HepG2 (cell line): ENCODE data around the gene CEP162. TPM values are rescaled to one million over a fixed set of nuclear protein-coding genes. Genes with fewer than 3 reads are reported as not detected.

Source experiments
- ATAC-seq: fragments of 200-7000 bp; cut with Tn5 transposase; 3 replicates; pipeline ENCODE4 v1.9.1; 2020; ENCODE audit warnings: mild to moderate bottlenecking, moderate library complexity
- BruUV-seq: library from RNA; stranded (reverse); fragments of 400-500 nt; replicated peaks from 2 replicates; lab custom pipeline; 2021; lab: Mats Ljungman, UMichigan
- CTCF ChIA-PET: fragments of 300-600 bp; formaldehyde crosslinking; extraction: SDS; loops from one replicate; lab custom pipeline; 2021; ENCODE audit warnings: low total read pairs, inconsistent platforms, low intra/inter-chr PET ratio; lab: Yijun Ruan, JAX
- POLR2A ChIA-PET: fragments of 350-600 bp; sonication (Branson Sonifier 250); formaldehyde crosslinking; loops from one replicate; lab custom pipeline; 2020; ENCODE audit warnings: antibody characterized with exemption, inconsistent platforms; lab: Yijun Ruan, JAX
- DNase-seq: peaks from one replicate; pipeline ENCODE4 v3.0.0-alpha.2; 2015; ENCODE audit warnings: low spot score
- FAIRE-seq: peaks from 3 replicates; lab custom pipeline; 2011; peaks lifted over from hg19 to GRCh38; lab: Jason Lieb, UNC
- H2AFZ ChIP-seq: one replicate; pipeline ENCODE4 v1.6.1; 2011; ENCODE audit warnings: low read length, inconsistent platforms
- H3K27ac ChIP-seq: fragments of 300-600 bp; 3 replicates; pipeline ENCODE4 v1.8.0; 2011; ENCODE audit warnings: mixed run types, mild to moderate bottlenecking, mixed read lengths, low read length, inconsistent platforms; ENCODE audit not compliant: insufficient read depth; ENCODE audit errors: extremely low read length
- H3K27me3 ChIP-seq, 2 experiments: fragments of 200-600 bp in 1 of 2; 2 replicates in 1 of 2; 3 replicates in 1 of 2; pipeline versions ENCODE4 v1.6.0 to v1.8.0; 2011; ENCODE audit warnings: low read length in 2 of 2, mild to moderate bottlenecking in 2 of 2, moderate library complexity in 2 of 2, inconsistent platforms in 1 of 2; ENCODE audit not compliant: insufficient read depth in 2 of 2, control insufficient read depth in 1 of 2
- H3K36me3 ChIP-seq, 2 experiments: fragments of 200-600 bp in 1 of 2; replicated peaks in 1 of 2; 2 replicates in 1 of 2; 3 replicates in 1 of 2; pipeline versions ENCODE4 v1.5.1 to v1.8.0; 2011; ENCODE audit warnings: low read length in 2 of 2, inconsistent platforms in 1 of 2; ENCODE audit not compliant: insufficient read depth in 2 of 2, control insufficient read depth in 1 of 2
- H3K4me1 ChIP-seq: 2 replicates; pipeline ENCODE4 v1.5.1; 2012; ENCODE audit warnings: low read length, inconsistent platforms; ENCODE audit not compliant: insufficient read depth
- H3K4me2 ChIP-seq: 2 replicates; pipeline ENCODE4 v1.6.0; 2011; ENCODE audit warnings: low read depth, low read length, inconsistent platforms
- H3K4me3 ChIP-seq, 3 experiments: fragments of 200-600 bp in 1 of 3; sonication (generic), shearing (Covaris generic) in 1 of 3; replicated peaks in 1 of 3; 2 replicates each; pipeline ENCODE4 v1.5.1; 2011 to 2016; ENCODE audit warnings: low read length in 3 of 3, inconsistent platforms in 2 of 3, low read depth in 2 of 3, mild to moderate bottlenecking in 2 of 3, control low read depth in 1 of 3, mixed read lengths in 1 of 3; ENCODE audit not compliant: insufficient read depth in 1 of 3
- H3K79me2 ChIP-seq: one replicate; pipeline ENCODE4 v1.6.1; 2011; ENCODE audit warnings: low read length, inconsistent platforms; ENCODE audit not compliant: insufficient read depth
- H3K9ac ChIP-seq: 2 replicates; pipeline ENCODE4 v1.6.0; 2011; ENCODE audit warnings: mild to moderate bottlenecking, low read depth, low read length, inconsistent platforms; ENCODE audit not compliant: insufficient read depth
- H3K9me3 ChIP-seq: 2 replicates; pipeline ENCODE4 v1.5.1; 2012; ENCODE audit warnings: mild to moderate bottlenecking, low read length
- H4K20me1 ChIP-seq: 2 replicates; pipeline ENCODE4 v1.6.0; 2011; ENCODE audit warnings: inconsistent platforms, mild to moderate bottlenecking, low read length, moderate library complexity; ENCODE audit not compliant: insufficient read depth
- AKAP8 ChIP-seq: sonication (generic); formaldehyde crosslinking; IDR thresholded peaks from 2 replicates; pipeline ENCODE4 v1.5.1; 2020; ENCODE audit warnings: mild to moderate bottlenecking, missing genetic modification reagents
- CCAR2 ChIP-seq: fragments of 200-400 bp; formaldehyde crosslinking; optimal IDR thresholded peaks from 2 replicates; pipeline ENCODE3; 2018; ENCODE audit warnings: low read depth, mild to moderate bottlenecking, low read length, moderate library complexity
- EZH2 ChIP-seq: conservative IDR thresholded peaks from 2 replicates; pipeline ENCODE4 v1.6.1; 2012; ENCODE audit warnings: mild to moderate bottlenecking, low read depth, low read length, moderate library complexity
- MTA3 ChIP-seq: sonication (generic); formaldehyde crosslinking; IDR thresholded peaks from 2 replicates; pipeline ENCODE4 v1.4.0; 2020; ENCODE audit warnings: missing genetic modification reagents
- SSRP1 ChIP-seq: IDR thresholded peaks from 2 replicates; pipeline ENCODE4 v1.6.1; 2016; ENCODE audit warnings: control low read depth
- ZFX ChIP-seq: sonication (generic); formaldehyde crosslinking; IDR thresholded peaks from 2 replicates; pipeline ENCODE4 v1.4.0; 2020; ENCODE audit warnings: mild to moderate bottlenecking, low read depth, missing genetic modification reagents, moderate library complexity
- ZNF749 ChIP-seq: sonication (generic); formaldehyde crosslinking; IDR thresholded peaks from 2 replicates; pipeline ENCODE4 v1.8.0; 2022; ENCODE audit warnings: mild to moderate bottlenecking, missing genetic modification reagents, moderate library complexity, borderline replicate concordance
- WGBS: methylation state at CpG from one replicate; pipeline ENCODE4 v1.1.6; 2017; ENCODE audit warnings: low lambda C conversion rate; 5-methylcytosine and 5-hydroxymethylcytosine counted together
- in situ Hi-C: cut with HindIII; loops from 2 replicates; pipeline ENCODE4 v1.10.0; 2017; ENCODE audit warnings: low pct_unique_long_range_greater_than_20kb; ENCODE audit not compliant: extremely low pct_ligation_motif_present
- intact Hi-C: fragments of 100-400 bp; cut with micrococcal nuclease; formaldehyde crosslinking; loops from one replicate; pipeline ENCODE4 v1.10.0; 2022; ENCODE audit not compliant: unreplicated experiment
- polyA plus RNA-seq, 8 experiments: library from polyadenylated mRNA; depleted of rRNA in 3 of 8; stranded (reverse) in 7 of 8; unstranded in 1 of 8; fragments of >200 nt; fragmentation: Illumina TruSeq in 4 of 8; extraction: Trizol in 4 of 8; gene quantifications; 2 replicates each; pipeline versions ENCODE4 v1.2.1 to v1.2.3, GENCODE V29; 2011 to 2016; ENCODE audit warnings: low read depth in 4 of 8, missing spikeins in 1 of 8, mixed read lengths in 1 of 8; ENCODE audit not compliant: insufficient read depth in 1 of 8
- total RNA-seq, 5 experiments: library from RNA; depleted of rRNA; stranded (reverse); fragments of >200 nt; fragmentation: Illumina TruSeq; extraction: Trizol; gene quantifications; 2 replicates each; pipeline ENCODE4 v1.2.3, GENCODE V29; 2016; ENCODE audit warnings: low read depth in 1 of 5
- TF ChIP-seq, protein P1 (sequence below): sonication (generic); formaldehyde crosslinking; IDR thresholded peaks from 2 replicates; pipeline ENCODE4 v1.4.0; 2020; ENCODE audit warnings: missing genetic modification reagents
- TF ChIP-seq, protein P2 (sequence below): sonication (generic); formaldehyde crosslinking; IDR thresholded peaks from 2 replicates; pipeline ENCODE4 v1.4.0; 2020; ENCODE audit warnings: missing genetic modification reagents

The CEP162 gene
- total and polyA plus RNA-seq, 2 of the 13 experiments (the other 11 are each of a cell fraction or from before 2014, with no cell fraction given) = 0.50 to 7.9 TPM

DNA sequence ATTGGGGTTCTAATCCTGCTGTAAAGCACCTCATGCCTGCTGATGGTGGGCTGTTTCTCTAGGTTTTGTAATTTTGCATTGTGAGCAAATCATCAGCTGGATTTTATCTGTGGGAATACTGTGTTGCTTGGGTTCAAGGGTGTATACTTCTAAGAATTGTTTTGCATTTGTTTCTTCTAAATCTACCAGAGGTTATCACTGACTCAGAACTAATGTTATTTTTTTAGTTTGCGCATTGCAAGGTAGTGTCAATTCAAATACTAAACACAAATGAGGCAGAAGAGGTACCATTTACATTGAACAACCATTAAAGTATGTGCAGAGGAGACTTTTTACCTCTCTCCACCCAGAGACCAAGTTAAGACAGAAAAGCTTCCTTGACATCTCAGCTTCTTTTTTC lies 60.0 kb downstream of the CEP162 start:
- 100% methylated on average over 1 of the region's 1 CpG for WGBS
- ATAC-seq (no peak), FAIRE-seq (no peak), DNase-seq (no peak)
- Histone ChIP-seq H3K36me3 (0 out of 5 replicates have a peak, but pooled peaks cover 1 to 2% of the 10 kb centered on the region in 2 experiments), H3K4me1 (peaks cover 13% of the 10 kb centered on the region), H4K20me1 (no peaks in the 10 kb centered on the region), H3K9me3 (no peaks in the 10 kb centered on the region), H3K4me3 (no peak overlapping the region), H2AFZ (no peak overlapping the region), H3K79me2 (no peaks in the 10 kb centered on the region), H3K4me2 (no peak overlapping the region), H3K27me3 (no peaks in the 10 kb centered on the region), H3K27ac (no peak overlapping the region), H3K9ac (no peak overlapping the region)
- no peak for TF ChIP-seq CCAR2
- TF ChIP-seq ZNF749 (CRISPR knock-in tag) = no peak
- TF ChIP-seq, protein P1, sequence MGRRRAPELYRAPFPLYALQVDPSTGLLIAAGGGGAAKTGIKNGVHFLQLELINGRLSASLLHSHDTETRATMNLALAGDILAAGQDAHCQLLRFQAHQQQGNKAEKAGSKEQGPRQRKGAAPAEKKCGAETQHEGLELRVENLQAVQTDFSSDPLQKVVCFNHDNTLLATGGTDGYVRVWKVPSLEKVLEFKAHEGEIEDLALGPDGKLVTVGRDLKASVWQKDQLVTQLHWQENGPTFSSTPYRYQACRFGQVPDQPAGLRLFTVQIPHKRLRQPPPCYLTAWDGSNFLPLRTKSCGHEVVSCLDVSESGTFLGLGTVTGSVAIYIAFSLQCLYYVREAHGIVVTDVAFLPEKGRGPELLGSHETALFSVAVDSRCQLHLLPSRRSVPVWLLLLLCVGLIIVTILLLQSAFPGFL (CRISPR knock-in tag) = no peak
- no peak for TF ChIP-seq MTA3 (CRISPR knock-in tag)
- TF ChIP-seq SSRP1 = no peak
- TF ChIP-seq, protein P2, sequence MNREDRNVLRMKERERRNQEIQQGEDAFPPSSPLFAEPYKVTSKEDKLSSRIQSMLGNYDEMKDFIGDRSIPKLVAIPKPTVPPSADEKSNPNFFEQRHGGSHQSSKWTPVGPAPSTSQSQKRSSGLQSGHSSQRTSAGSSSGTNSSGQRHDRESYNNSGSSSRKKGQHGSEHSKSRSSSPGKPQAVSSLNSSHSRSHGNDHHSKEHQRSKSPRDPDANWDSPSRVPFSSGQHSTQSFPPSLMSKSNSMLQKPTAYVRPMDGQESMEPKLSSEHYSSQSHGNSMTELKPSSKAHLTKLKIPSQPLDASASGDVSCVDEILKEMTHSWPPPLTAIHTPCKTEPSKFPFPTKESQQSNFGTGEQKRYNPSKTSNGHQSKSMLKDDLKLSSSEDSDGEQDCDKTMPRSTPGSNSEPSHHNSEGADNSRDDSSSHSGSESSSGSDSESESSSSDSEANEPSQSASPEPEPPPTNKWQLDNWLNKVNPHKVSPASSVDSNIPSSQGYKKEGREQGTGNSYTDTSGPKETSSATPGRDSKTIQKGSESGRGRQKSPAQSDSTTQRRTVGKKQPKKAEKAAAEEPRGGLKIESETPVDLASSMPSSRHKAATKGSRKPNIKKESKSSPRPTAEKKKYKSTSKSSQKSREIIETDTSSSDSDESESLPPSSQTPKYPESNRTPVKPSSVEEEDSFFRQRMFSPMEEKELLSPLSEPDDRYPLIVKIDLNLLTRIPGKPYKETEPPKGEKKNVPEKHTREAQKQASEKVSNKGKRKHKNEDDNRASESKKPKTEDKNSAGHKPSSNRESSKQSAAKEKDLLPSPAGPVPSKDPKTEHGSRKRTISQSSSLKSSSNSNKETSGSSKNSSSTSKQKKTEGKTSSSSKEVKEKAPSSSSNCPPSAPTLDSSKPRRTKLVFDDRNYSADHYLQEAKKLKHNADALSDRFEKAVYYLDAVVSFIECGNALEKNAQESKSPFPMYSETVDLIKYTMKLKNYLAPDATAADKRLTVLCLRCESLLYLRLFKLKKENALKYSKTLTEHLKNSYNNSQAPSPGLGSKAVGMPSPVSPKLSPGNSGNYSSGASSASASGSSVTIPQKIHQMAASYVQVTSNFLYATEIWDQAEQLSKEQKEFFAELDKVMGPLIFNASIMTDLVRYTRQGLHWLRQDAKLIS = no peak
- no peak for TF ChIP-seq ZFX
- TF ChIP-seq EZH2 = no peak
- TF ChIP-seq AKAP8 (CRISPR knock-in tag) = no peak
- ChIA-PET CTCF (no interaction called here), POLR2A (no interaction called here)
- no TSS peak for BruUV-seq
- in situ Hi-C loops = no loop called here
- intact Hi-C loops = no loop called here
